ENCODE data around the gene STX5. TPM values are rescaled to one million over a fixed set of nuclear protein-coding genes. Genes with fewer than 3 reads are reported as not detected.
A peak's percentile ranks its signal among the peaks of the same experiment; 100 is the strongest.

Gene STX5
- total and polyA plus RNA-seq, 9 of the 15 experiments (the other 6 are each of a cell fraction or from before 2014, with no cell fraction given) = 2.8 to 28.6 (median 23.7) TPM

GRCh38 chr11:62842171-62842741, 10.4 kb upstream of the STX5 start:
- peak overlapping the region; percentile 92 for H2AFZ ChIP-seq (ENCODE audit: low read depth, low read length)
- intact Hi-C loops (cut with micrococcal nuclease) (loop anchor here (5.0 to 10.0 kb wide), 3 partner anchors 117 to 445 kb away; partner anchors contain the start of genes C11orf98, CSKMT, HNRNPUL2 and TTC9C), in situ Hi-C loops (cut with MboI) (no loop called here)
- peak overlapping the region; percentile 33 for H3K4me3 ChIP-seq
- no peak for ATAC-seq
- no peaks in the 10 kb centered on the region for H3K9me1 ChIP-seq (ENCODE audit: control insufficient read depth, insufficient read depth, low read length)
- BruUV-seq (replicated peaks) = no TSS peak
- no peak for DNase-seq (ENCODE audit: extremely low read depth in 1 of 4, low spot score in 3 of 4)
- H3K27me3 ChIP-seq (ENCODE audit: control insufficient read depth in 2 of 2, insufficient read depth in 2 of 2, low read length in 2 of 2) = no peaks in the 10 kb centered on the region
- WGBS (ENCODE audit: insufficient coverage, low coverage, missing lambda C conversion rate) = 53% methylated on average over 27 of the region's 30 CpGs
- ChIA-PET POLR2A (interaction anchor here (0.6 to 6.3 kb wide), 35 partner anchors 10 to 690 kb away, joined by 3 to 403 read pairs (median 11); partner anchors contain the start of genes C11orf98, CSKMT, LBHD1 and NXF1), CTCF (ENCODE audit: low intra/inter-chr PET ratio) (no interaction called here)
- peaks cover 8 to 19% of the 10 kb centered on the region in 2 experiments; a peak in 3 of 5 replicates for H3K4me1 ChIP-seq (replicated peaks in 1 of 2; ENCODE audit: control insufficient read depth in 2 of 2, insufficient read depth in 2 of 2, low read length in 2 of 2)
- peak overlapping the region; percentile 75 to 86 for H3K9ac ChIP-seq (ENCODE audit: insufficient read depth in 1 of 2, low read depth in 2 of 2, low read length in 2 of 2)
- H3K27ac ChIP-seq (ENCODE audit: extremely low read depth, low read depth, low read length) = peak overlapping the region; percentile 89
- H3K4me2 ChIP-seq (ENCODE audit: insufficient read depth, low read length) = peak overlapping the region; percentile 65
- no peak for FAIRE-seq
- H3K79me2 ChIP-seq (ENCODE audit: control insufficient read depth, insufficient read depth, low read length) = peaks cover 26% of the 10 kb centered on the region
- H3K9me3 ChIP-seq (replicated peaks; ENCODE audit: control insufficient read depth, insufficient read depth, low read depth, low read length) = no peaks in the 10 kb centered on the region; the same call in 1 of the 2 replicates
- H3K36me3 ChIP-seq (ENCODE audit: control insufficient read depth, insufficient read depth, low read length) = peaks cover 9% of the 10 kb centered on the region; the same call in 2 of the 3 replicates
- no peaks in the 10 kb centered on the region for H4K20me1 ChIP-seq (replicated peaks; ENCODE audit: control insufficient read depth, insufficient read depth, low read length)
- TF ChIP-seq WHSC1 (IDR thresholded peaks at IDR 0.05; ENCODE audit: low read length) (no peak), CHAMP1 (IDR thresholded peaks at IDR 0.05) (no peak), ZBTB12 (CRISPR knock-in tag; IDR thresholded peaks at IDR 0.05) (no peak), ZNF592 (IDR thresholded peaks at IDR 0.05) (peak; percentile 45), MLLT1 (IDR thresholded peaks at IDR 0.05) (peak in 1 of 2 experiments; percentile 91; a peak in 2 of 4 replicates), HOXB6 (CRISPR knock-in tag; IDR thresholded peaks at IDR 0.05; ENCODE audit: borderline replicate concordance) (no peak), JUND (IDR thresholded peaks at IDR 0.05; ENCODE audit: borderline replicate concordance, low read depth, low read length) (no peak), JUND (tag; IDR thresholded peaks at IDR 0.05; ENCODE audit: borderline replicate concordance, low read depth, low read length) (no peak), FOXK1 (CRISPR knock-in tag; IDR thresholded peaks at IDR 0.05; ENCODE audit: borderline replicate concordance) (no peak), KDM1A (IDR thresholded peaks at IDR 0.05) (peak in 1 of 2 experiments; percentile 27; a peak in 1 of 4 replicates), MCM2 (IDR thresholded peaks at IDR 0.05; ENCODE audit: low read depth) (no peak), TBL1XR1 (IDR thresholded peaks at IDR 0.05; ENCODE audit: low read length in 2 of 2) (no peak), CBFA2T2 (conservative IDR thresholded peaks at IDR 0.05) (no peak)

Measured in K562 (cell line).